ENCODE results near the gene SFMBT1. TPM values are rescaled to one million over a fixed set of nuclear protein-coding genes. Genes with fewer than 3 reads are reported as not detected.

Gene SFMBT1
- total RNA-seq, 1 donor from 2014 or later = 6.5 TPM

DNA sequence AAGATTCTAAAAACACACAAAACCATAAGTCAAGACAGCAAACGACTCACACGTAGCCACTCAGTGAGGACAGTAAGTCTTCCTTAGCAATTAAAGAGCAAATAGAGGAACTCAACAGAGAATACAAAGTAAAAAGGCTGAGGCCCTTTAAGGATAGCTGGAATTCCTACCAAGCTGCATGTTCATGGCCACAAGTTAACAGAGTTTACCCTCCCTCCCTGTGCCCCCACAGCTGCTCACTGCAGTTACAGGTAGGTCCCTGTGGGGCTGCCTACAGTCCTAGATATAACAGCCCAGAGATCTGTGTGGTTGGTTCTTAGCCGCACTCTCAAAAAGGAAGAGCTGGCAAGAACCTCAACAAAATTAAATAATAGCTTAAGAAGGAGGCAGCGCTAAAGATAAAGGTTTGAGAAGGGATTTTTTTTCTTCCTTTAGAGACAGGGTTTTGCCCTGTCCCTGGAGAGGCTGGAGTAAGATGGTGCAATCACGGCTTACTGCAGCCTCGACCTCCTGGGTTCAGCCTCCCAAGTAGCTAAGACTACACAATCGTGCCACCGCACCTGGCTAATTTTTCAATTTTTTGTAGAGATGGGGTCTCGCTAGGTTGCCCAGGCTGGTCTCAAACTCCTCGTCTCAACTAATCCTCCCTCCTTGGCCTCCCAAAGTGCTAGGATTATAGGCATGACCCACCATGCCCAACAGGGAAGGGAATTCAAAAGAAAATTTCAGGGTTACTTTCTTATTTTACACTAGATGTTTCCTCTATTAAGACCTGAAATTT, 19.3 kb downstream of the SFMBT1 start:
- no peak for DNase-seq
- Mint-ChIP-seq H3K27me3 (ENCODE audit: unreplicated experiment) (no peaks in the 10 kb centered on the region), H3K4me1 (ENCODE audit: low read depth, unreplicated experiment) (peaks cover 21% of the 10 kb centered on the region), H3K36me3 (ENCODE audit: unreplicated experiment) (no peaks in the 10 kb centered on the region), H3K4me3 (ENCODE audit: unreplicated experiment) (no peak overlapping the region), H3K27ac (ENCODE audit: unreplicated experiment) (no peak overlapping the region), H3K9me3 (ENCODE audit: unreplicated experiment) (no peaks in the 10 kb centered on the region)
- TF ChIP-seq, protein P1, sequence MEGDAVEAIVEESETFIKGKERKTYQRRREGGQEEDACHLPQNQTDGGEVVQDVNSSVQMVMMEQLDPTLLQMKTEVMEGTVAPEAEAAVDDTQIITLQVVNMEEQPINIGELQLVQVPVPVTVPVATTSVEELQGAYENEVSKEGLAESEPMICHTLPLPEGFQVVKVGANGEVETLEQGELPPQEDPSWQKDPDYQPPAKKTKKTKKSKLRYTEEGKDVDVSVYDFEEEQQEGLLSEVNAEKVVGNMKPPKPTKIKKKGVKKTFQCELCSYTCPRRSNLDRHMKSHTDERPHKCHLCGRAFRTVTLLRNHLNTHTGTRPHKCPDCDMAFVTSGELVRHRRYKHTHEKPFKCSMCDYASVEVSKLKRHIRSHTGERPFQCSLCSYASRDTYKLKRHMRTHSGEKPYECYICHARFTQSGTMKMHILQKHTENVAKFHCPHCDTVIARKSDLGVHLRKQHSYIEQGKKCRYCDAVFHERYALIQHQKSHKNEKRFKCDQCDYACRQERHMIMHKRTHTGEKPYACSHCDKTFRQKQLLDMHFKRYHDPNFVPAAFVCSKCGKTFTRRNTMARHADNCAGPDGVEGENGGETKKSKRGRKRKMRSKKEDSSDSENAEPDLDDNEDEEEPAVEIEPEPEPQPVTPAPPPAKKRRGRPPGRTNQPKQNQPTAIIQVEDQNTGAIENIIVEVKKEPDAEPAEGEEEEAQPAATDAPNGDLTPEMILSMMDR (IDR thresholded peaks at IDR 0.05; ENCODE audit: partially characterized antibody, unreplicated experiment) = no peak

DNA sequence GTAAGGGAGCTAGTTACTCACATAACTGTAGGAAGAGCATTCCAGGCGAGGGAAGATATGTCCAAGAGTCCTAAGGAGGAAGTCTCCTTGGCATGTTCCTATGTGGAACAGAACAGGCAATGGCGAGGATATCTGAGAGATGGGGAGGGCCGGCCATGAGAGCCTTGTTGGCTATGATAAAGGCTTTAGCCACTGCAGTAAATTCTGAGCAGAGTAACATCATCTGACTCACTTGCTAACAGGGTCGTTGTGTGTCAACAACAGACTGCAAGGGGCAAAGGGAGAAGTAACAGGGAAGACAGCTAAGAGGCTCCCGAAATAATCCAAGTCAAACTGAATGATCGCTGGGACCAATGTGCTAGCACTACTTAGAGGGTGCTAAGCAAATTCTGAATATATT, 21.6 kb downstream of the SFMBT1 start:
- TF ChIP-seq, protein P1 (IDR thresholded peaks at IDR 0.05; ENCODE audit: partially characterized antibody, unreplicated experiment) = no peak
- Mint-ChIP-seq H3K4me3 (ENCODE audit: unreplicated experiment) (no peak overlapping the region), H3K9me3 (ENCODE audit: unreplicated experiment) (no peaks in the 10 kb centered on the region), H3K4me1 (ENCODE audit: low read depth, unreplicated experiment) (peaks cover 21% of the 10 kb centered on the region), H3K27ac (ENCODE audit: unreplicated experiment) (no peak overlapping the region), H3K27me3 (ENCODE audit: unreplicated experiment) (no peaks in the 10 kb centered on the region), H3K36me3 (ENCODE audit: unreplicated experiment) (no peaks in the 10 kb centered on the region)
- DNase-seq = no peak

DNA sequence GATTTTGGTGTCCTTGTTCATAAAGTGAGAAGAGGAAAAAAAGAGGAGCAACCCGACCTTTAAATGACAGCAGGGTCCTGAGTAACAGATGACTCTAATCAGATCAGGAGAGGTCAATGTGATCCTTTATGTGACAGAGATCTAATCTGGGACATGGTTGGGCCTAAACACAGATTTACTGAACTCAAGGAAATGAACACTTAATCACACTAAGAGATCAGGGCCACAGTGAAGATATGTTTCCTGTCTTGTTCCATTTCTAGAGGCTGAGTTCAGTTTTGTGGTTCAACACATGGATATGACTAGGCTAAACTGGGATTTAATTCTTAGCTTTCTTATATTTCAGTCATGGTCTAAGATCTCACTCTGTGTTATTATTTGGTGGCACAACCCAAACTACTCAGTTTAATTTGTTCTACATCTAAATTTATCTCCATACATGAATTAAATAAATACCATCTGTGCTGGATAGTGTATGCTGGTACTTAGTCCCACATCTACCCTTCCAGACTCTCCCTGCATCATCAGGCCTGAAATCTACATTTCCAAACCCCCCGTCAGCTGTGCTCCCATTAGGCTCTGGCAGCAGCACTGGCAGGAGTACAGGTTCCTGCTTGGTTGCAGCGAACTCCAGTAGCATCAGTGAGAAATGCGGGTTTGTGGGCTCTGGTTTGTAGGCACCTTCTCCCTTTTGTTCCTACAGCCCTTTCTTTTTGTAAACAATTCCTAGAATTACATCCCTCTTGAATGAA, 22.6 kb downstream of the SFMBT1 start:
- Mint-ChIP-seq H3K4me1 (ENCODE audit: low read depth, unreplicated experiment) (peaks cover 21% of the 10 kb centered on the region), H3K27me3 (ENCODE audit: unreplicated experiment) (no peaks in the 10 kb centered on the region), H3K36me3 (ENCODE audit: unreplicated experiment) (no peaks in the 10 kb centered on the region), H3K27ac (ENCODE audit: unreplicated experiment) (peak overlapping the region; percentile 84), H3K4me3 (ENCODE audit: unreplicated experiment) (peak overlapping the region; percentile 12), H3K9me3 (ENCODE audit: unreplicated experiment) (no peaks in the 10 kb centered on the region)
- TF ChIP-seq, protein P1 (IDR thresholded peaks at IDR 0.05; ENCODE audit: partially characterized antibody, unreplicated experiment) = no peak
- DNase-seq = no peak

DNA sequence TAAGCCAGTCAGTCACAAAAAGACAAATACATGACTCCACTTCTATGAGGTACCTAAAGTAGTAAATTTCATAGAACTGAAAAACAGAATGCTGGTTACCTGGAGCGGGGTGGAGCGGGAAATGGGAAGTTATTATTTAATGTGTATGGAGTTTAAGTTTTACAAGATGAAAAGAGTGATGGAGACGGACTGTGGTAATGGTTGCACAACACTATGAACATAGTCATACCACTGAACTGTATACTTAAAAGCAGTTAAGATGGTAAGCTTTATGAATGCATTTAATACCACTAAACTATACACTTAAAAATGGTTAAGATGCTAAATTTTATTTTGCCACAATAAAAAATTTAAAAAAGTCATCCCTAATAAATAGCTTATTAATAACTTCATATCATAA, 23.2 kb downstream of the SFMBT1 start:
- H3K4me1 Mint-ChIP-seq (ENCODE audit: low read depth, unreplicated experiment) = peaks cover 18% of the 10 kb centered on the region
- H3K36me3 Mint-ChIP-seq (ENCODE audit: unreplicated experiment) = no peaks in the 10 kb centered on the region
- TF ChIP-seq, protein P1 (IDR thresholded peaks at IDR 0.05; ENCODE audit: partially characterized antibody, unreplicated experiment) = no peak
- no peaks in the 10 kb centered on the region for H3K9me3 Mint-ChIP-seq (ENCODE audit: unreplicated experiment)
- no peak overlapping the region for H3K4me3 Mint-ChIP-seq (ENCODE audit: unreplicated experiment)
- no peak for DNase-seq
- no peaks in the 10 kb centered on the region for H3K27me3 Mint-ChIP-seq (ENCODE audit: unreplicated experiment)
- H3K27ac Mint-ChIP-seq (ENCODE audit: unreplicated experiment) = peak overlapping the region; percentile 79

DNA sequence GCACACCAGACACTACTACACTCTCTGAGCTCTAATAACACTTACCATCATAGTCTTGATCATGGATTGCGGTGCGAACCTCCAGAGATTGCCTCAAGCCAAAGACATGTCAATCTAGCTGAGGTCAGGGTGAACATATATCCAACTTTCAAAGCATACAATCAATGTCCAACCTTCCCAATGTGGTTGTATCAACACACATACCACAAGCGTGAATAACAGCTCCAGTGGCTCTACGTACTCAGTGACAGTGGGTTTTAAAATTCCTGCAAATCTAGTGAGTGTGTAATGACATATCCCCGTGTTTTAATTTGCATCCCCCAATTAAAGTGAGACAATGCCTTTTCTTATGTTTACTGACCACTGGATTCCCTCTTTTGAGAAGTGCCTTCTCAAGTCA, 29.6 kb downstream of the SFMBT1 start:
- no peaks in the 10 kb centered on the region for H3K27me3 Mint-ChIP-seq (ENCODE audit: unreplicated experiment)
- TF ChIP-seq, protein P1 (IDR thresholded peaks at IDR 0.05; ENCODE audit: partially characterized antibody, unreplicated experiment) = no peak
- peaks cover under 1% of the 10 kb centered on the region for H3K4me1 Mint-ChIP-seq (ENCODE audit: low read depth, unreplicated experiment)
- DNase-seq = no peak
- H3K27ac Mint-ChIP-seq (ENCODE audit: unreplicated experiment) = no peak overlapping the region
- H3K9me3 Mint-ChIP-seq (ENCODE audit: unreplicated experiment) = no peaks in the 10 kb centered on the region
- H3K4me3 Mint-ChIP-seq (ENCODE audit: unreplicated experiment) = no peak overlapping the region
- H3K36me3 Mint-ChIP-seq (ENCODE audit: unreplicated experiment) = no peaks in the 10 kb centered on the region

All from glutamatergic neuron (in vitro differentiated cells).